Central memory CD8-positive, alpha-beta T cell (primary cell): Measurements from ENCODE around the gene GSK3B.

Experiments
- ATAC-seq: fragments of 150-1000 bp; cut with Tn5 transposase; replicated peaks from 2 replicates; pipeline ENCODE4 v1.10.0; 2022; ENCODE audit warnings: mild to moderate bottlenecking, moderate FRiP score, moderate number of reproducible peaks; ENCODE audit not compliant: poor library complexity, severe bottlenecking; ENCODE audit errors: extremely low read depth
- DNase-seq, 2 donors: peaks; one replicate each; pipeline ENCODE4 v3.0.0; 2021; ENCODE audit warnings: low spot score in 2 of 2
- H3K27ac Mint-ChIP-seq: one replicate; pipeline ENCODE4 v1.8.0; 2022; ENCODE audit warnings: low read depth, mild to moderate bottlenecking, moderate library complexity, mixed read lengths
- H3K27me3 Mint-ChIP-seq: one replicate; pipeline ENCODE4 v1.8.0; 2022; ENCODE audit warnings: mixed read lengths
- H3K36me3 Mint-ChIP-seq: one replicate; pipeline ENCODE4 v1.8.0; 2022; ENCODE audit warnings: mild to moderate bottlenecking, moderate library complexity, mixed read lengths; ENCODE audit not compliant: insufficient read depth
- H3K4me1 Mint-ChIP-seq: one replicate; pipeline ENCODE4 v1.8.0; 2022; ENCODE audit warnings: mixed read lengths
- H3K4me3 Mint-ChIP-seq: one replicate; pipeline ENCODE4 v1.8.0; 2022; ENCODE audit warnings: mild to moderate bottlenecking, moderate library complexity, mixed read lengths
- H3K9me3 Mint-ChIP-seq: one replicate; pipeline ENCODE4 v1.8.0; 2022; ENCODE audit warnings: mixed read lengths

Gene GSK3B

DNA sequence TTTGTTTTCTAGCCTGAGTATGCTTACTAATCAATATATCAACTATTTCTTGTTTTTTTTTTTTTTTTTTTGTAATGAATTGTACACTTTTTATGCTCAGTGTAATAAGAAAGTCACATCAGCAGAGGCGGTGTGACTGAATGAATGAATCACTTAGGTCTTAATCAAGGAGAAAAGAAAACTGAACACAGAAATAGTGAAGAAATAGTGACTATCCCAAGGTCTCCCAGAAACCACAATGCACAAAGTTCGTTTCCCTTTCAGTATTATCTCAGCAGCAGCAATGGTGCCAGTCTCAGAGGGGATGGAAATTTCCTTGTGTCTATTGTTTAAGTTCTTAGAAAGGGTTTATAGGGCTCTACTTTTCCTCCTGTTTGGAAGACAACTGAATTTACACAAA lies 231.6 kb downstream of the GSK3B start:
- Mint-ChIP-seq H3K27ac (no peak overlapping the region), H3K4me1 (peaks cover 13% of the 10 kb centered on the region), H3K9me3 (peaks cover 1% of the 10 kb centered on the region), H3K4me3 (no peak overlapping the region), H3K36me3 (peaks cover 17% of the 10 kb centered on the region), H3K27me3 (no peaks in the 10 kb centered on the region)
- DNase-seq (no peak), ATAC-seq (no peak)

DNA sequence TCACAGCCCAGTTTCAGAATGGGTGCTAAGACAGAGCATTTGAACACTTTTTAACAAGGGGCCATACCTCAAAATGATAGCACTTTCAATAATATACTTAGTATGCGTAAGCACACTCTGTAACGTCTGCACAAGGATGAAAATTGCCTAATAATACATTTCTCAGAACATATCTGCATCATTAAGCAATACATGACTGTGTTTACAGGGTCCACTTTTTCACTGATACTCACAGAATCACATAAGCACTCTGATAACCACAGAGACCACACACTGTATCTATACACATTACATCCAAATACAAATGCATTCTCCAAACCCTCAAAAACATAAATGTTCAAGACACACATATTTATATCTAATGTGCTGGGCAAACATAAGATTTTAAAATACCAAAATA lies 232.6 kb downstream of the GSK3B start:
- Mint-ChIP-seq H3K27ac (no peak overlapping the region), H3K27me3 (no peaks in the 10 kb centered on the region), H3K4me3 (no peak overlapping the region), H3K4me1 (peaks cover 10% of the 10 kb centered on the region), H3K9me3 (peaks cover 5% of the 10 kb centered on the region), H3K36me3 (peaks cover 15% of the 10 kb centered on the region)
- ATAC-seq (no peak), DNase-seq (no peak)

DNA sequence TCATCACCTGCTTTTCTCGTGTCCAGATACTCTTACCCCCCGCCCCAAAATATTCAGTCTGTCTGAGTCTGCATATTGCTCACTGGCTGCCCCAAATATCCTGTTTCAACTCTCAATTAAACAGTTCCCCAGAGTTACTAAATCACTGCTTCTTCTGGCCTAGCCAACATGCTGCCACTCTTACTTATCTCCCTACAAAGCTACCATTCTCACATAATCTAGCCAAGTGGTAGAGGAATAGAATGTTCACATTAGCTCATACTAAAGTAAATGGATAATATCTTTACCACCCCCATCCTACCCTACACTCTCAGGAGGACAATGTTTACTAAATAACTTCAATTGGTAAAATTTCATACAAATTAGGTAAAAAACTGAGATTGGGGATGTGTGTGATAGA lies 234.5 kb downstream of the GSK3B start:
- no peak for DNase-seq
- H3K27me3 Mint-ChIP-seq, result no peaks in the 10 kb centered on the region
- ATAC-seq, result no peak
- H3K36me3 Mint-ChIP-seq, result peaks cover 17% of the 10 kb centered on the region
- peaks cover 5% of the 10 kb centered on the region for H3K9me3 Mint-ChIP-seq
- no peak overlapping the region for H3K4me3 Mint-ChIP-seq
- H3K4me1 Mint-ChIP-seq, result peaks cover 14% of the 10 kb centered on the region
- H3K27ac Mint-ChIP-seq, result peak overlapping the region; percentile 16

GRCh38 chr3:119858957-119859356 lies 235.3 kb downstream of the GSK3B start:
- DNase-seq (no peak), ATAC-seq (no peak)
- H3K36me3 Mint-ChIP-seq, result peaks cover 17% of the 10 kb centered on the region
- peaks cover 5% of the 10 kb centered on the region for H3K9me3 Mint-ChIP-seq
- H3K4me1 Mint-ChIP-seq, result peaks cover 17% of the 10 kb centered on the region
- no peak overlapping the region for H3K4me3 Mint-ChIP-seq
- H3K27me3 Mint-ChIP-seq, result no peaks in the 10 kb centered on the region
- no peak overlapping the region for H3K27ac Mint-ChIP-seq

DNA sequence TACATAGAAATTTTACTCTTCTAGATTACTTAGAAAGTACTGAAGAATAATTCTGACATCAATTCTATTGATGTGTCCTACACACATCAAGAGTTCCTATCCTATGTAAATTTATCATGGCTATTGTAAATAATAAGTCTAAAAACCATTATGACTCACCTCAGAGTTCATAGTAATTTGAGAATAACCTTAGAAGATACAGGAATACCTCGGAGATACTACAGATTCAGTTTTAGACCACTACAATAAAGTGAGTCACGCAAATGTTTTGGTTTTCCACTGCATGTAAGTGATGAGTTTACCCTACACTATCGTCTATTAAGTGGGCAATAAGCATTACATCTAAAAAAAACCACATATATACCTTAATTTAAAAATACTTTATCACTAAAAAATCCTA lies 237.6 kb downstream of the GSK3B start:
- Mint-ChIP-seq H3K27ac (peak overlapping the region; percentile 25), H3K4me1 (peaks cover 17% of the 10 kb centered on the region), H3K27me3 (no peaks in the 10 kb centered on the region), H3K36me3 (peaks cover 6% of the 10 kb centered on the region), H3K4me3 (no peak overlapping the region), H3K9me3 (peaks cover 5% of the 10 kb centered on the region)
- DNase-seq (no peak), ATAC-seq (no peak)

DNA sequence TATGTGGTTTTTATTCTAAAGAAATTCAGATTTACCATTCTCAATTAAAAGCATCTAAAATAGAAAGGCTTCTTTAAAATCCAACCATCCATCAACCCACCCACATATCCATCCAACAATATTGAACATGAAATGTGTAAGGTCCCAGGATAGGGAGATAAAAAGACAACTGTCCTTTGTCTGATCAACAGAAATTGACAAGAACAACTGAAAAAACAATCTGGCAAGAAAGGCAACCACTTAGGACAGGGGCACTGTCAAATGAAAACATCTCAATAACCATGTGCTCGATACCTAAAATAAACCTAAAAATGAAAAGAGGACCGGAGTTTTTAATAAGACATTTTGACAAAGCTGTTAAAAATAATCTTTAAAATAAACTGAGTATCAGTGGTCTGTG lies 245.1 kb downstream of the GSK3B start:
- DNase-seq, result no peak
- Mint-ChIP-seq H3K9me3 (no peaks in the 10 kb centered on the region), H3K4me1 (peaks cover 23% of the 10 kb centered on the region), H3K4me3 (no peak overlapping the region), H3K27ac (no peak overlapping the region), H3K36me3 (peaks cover 11% of the 10 kb centered on the region), H3K27me3 (no peaks in the 10 kb centered on the region)
- ATAC-seq, result no peak

DNA sequence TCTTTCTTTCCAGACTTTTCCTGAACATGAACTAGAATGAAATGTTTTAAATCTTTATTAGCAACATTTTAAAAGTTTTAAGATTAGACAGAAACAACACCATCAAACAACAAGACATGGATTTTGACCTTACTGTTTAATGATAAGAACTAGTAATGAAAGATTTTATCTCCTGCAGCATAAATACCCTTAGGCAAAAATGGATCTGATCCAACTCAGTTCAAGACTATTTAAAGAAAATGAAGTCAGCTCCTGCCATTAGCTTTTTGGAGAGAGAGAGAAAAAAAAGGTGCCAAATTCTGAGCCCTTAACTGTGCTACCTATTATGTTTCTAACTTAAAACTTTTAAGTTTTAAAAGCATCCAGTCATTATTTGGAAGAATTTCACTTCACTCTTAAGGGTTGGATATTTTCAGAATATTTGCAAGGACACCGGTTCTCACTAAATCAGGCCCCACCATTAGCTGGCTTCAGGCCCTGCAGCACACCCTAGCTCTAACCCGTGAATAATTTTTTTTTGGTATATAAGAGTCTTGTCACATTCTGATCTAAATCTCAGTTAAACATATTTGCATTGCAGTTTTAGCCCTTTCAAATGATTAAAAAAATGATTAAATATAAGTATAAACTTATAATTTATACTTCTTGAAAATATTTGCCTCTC lies 252.3 kb downstream of the GSK3B start:
- no peaks in the 10 kb centered on the region for H3K27me3 Mint-ChIP-seq
- ATAC-seq (no peak), DNase-seq (no peak)
- H3K36me3 Mint-ChIP-seq, result peaks cover 15% of the 10 kb centered on the region
- no peak overlapping the region for H3K27ac Mint-ChIP-seq
- H3K9me3 Mint-ChIP-seq, result no peaks in the 10 kb centered on the region
- peaks cover 21% of the 10 kb centered on the region for H3K4me1 Mint-ChIP-seq
- no peak overlapping the region for H3K4me3 Mint-ChIP-seq

GRCh38 chr3:119835556-119835955 lies 258.7 kb downstream of the GSK3B start:
- Mint-ChIP-seq H3K4me1 (peaks cover 15% of the 10 kb centered on the region), H3K4me3 (no peak overlapping the region), H3K9me3 (no peaks in the 10 kb centered on the region), H3K36me3 (peaks cover 10% of the 10 kb centered on the region), H3K27me3 (no peaks in the 10 kb centered on the region), H3K27ac (peak overlapping the region; percentile 34)
- ATAC-seq, result no peak
- no peak for DNase-seq

DNA sequence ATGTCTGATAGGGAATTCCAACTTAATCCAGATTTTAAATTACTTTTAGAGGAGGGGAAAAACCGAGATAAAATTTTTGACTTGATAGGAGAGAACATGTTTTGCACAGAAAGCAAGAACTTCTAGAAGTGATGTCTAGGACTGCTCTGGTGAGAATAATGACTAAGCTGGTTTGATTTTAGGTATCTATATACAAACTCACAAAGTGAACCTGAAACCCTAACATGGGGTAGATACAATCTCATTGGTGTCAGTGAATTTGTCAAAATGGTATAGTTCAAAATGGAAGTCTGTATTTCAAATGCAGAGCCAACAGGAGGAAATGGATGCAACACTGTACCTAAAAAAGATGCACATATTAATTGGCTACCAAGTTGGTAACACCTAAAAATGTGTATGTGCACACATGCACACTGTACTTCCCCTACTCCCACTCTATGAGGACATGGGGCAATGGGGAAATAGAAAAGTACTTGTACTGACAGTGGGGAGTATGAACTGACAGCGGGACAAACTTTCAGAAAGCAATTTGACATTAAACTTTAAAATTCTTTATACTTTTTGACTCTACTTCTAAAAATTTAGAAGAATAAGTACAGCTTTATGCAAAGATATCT lies 259.4 kb downstream of the GSK3B start:
- Mint-ChIP-seq H3K27ac (peak overlapping the region; percentile 34), H3K4me1 (peaks cover 19% of the 10 kb centered on the region), H3K9me3 (no peaks in the 10 kb centered on the region), H3K36me3 (peaks cover 10% of the 10 kb centered on the region), H3K4me3 (no peak overlapping the region), H3K27me3 (no peaks in the 10 kb centered on the region)
- ATAC-seq (no peak), DNase-seq (no peak)

GRCh38 chr3:119831941-119832371 lies 262.3 kb downstream of the GSK3B start:
- DNase-seq, result no peak
- H3K4me3 Mint-ChIP-seq, result no peak overlapping the region
- peak overlapping the region; percentile 44 for H3K27ac Mint-ChIP-seq
- no peaks in the 10 kb centered on the region for H3K27me3 Mint-ChIP-seq
- H3K4me1 Mint-ChIP-seq, result peaks cover 19% of the 10 kb centered on the region
- H3K9me3 Mint-ChIP-seq, result no peaks in the 10 kb centered on the region
- peaks cover 10% of the 10 kb centered on the region for H3K36me3 Mint-ChIP-seq
- no peak for ATAC-seq

- DNase-seq, result no peak
- Mint-ChIP-seq H3K4me1 (peaks cover 19% of the 10 kb centered on the region), H3K9me3 (no peaks in the 10 kb centered on the region), H3K27me3 (no peaks in the 10 kb centered on the region), H3K4me3 (no peak overlapping the region), H3K27ac (peak overlapping the region; percentile 77), H3K36me3 (peaks cover 14% of the 10 kb centered on the region)
- ATAC-seq, result no peak
Observed at GRCh38 chr3:119831022-119831421, 263.2 kb downstream of the GSK3B start.

DNA sequence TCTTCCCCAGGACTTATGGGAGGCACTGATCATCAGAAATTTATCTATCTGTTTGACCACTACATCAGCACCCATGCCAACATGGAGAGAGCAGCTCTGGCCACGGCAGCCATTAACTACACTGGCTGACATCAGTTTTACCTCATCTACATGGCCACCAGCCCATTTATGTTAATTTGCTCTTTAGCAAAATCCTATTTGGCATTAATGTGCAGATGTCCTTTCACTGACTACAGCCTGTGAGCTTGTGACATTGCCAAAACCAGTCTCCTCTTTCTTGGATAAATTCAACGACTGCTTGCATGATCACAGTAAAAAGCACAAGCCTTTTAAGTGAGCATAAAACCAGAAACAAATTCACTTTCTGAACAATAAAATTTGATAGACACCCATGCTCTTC lies 264.8 kb downstream of the GSK3B start:
- H3K4me1 Mint-ChIP-seq, result peaks cover 13% of the 10 kb centered on the region
- no peak overlapping the region for H3K4me3 Mint-ChIP-seq
- H3K36me3 Mint-ChIP-seq, result peaks cover 22% of the 10 kb centered on the region
- H3K9me3 Mint-ChIP-seq, result no peaks in the 10 kb centered on the region
- ATAC-seq (no peak), DNase-seq (no peak)
- H3K27me3 Mint-ChIP-seq, result no peaks in the 10 kb centered on the region
- no peak overlapping the region for H3K27ac Mint-ChIP-seq
